HG03060 (cell line): ENCODE data around the gene CS.
"Not testable (repeated sequence)": the region's sequence is repeated elsewhere in the genome, so short reads cannot be mapped to it uniquely, and the experiment has no call there.

Experiments
- ATAC-seq: cut with Tn5 transposase; IDR thresholded peaks from one replicate; pipeline ENCODE4 v1.9.1; 2021; ENCODE audit warnings: low read depth, moderate number of reproducible peaks; ENCODE audit not compliant: unreplicated experiment

Gene CS

DNA sequence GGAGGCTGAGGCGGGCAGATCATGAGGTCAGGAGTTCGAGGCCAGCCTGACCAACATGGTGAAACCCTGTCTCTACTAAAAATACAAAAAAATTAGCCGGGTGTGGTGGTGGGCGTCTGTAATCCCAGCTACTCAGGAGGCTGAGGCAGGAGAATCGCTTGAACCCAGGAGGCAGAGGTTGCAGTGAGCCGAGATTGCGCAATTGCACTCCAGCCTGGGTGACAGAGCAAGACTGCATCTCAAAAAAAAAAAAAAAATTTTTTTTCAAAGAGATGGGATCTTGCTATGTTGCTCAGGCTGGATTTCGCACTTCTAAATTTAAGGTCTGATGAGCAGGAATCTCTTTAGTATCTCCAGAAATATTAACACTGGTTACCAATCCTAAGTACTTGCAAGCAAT, 21.5 kb upstream of the CS start:
- not testable (repeated sequence) for ATAC-seq

DNA sequence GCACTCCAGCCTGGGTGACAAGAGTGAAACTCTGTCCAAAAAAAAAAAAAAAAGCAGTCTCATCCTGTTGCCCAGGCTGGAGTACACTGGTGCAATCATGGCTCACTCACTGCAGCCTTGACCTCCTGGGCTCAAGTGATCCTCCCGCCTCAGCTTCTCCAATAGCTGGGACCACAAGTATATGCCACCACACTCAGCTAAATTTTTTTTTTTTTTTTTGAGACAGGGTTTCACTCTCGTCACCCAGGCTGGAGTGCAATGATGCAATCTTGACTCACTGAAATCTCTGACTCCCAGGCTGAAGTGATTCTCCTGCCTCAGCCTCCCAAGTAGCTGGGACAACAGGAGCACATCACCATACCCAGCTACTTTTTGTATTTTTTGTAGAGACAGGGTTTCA, 20.9 kb upstream of the CS start:
- ATAC-seq: no peak

DNA sequence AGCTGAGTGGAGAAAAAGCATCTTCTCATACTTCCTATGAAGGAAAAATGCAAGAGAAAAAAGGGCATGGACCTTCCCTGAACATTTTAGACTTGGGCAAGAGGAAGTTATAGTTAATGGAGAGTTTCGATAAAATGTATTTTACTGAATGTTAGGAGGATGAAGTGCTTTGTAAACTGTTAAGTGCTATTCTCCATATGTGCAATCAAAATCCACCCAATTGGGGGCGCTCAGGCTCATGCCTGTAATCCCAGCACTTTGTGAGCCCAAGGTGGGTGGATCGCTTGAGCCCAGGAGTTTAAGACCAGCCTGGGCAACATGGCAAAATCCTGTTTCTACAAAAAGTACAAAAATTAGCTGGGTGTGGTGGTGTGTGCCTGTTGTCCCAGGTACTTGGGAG, 17.5 kb upstream of the CS start:
- no peak for ATAC-seq

DNA sequence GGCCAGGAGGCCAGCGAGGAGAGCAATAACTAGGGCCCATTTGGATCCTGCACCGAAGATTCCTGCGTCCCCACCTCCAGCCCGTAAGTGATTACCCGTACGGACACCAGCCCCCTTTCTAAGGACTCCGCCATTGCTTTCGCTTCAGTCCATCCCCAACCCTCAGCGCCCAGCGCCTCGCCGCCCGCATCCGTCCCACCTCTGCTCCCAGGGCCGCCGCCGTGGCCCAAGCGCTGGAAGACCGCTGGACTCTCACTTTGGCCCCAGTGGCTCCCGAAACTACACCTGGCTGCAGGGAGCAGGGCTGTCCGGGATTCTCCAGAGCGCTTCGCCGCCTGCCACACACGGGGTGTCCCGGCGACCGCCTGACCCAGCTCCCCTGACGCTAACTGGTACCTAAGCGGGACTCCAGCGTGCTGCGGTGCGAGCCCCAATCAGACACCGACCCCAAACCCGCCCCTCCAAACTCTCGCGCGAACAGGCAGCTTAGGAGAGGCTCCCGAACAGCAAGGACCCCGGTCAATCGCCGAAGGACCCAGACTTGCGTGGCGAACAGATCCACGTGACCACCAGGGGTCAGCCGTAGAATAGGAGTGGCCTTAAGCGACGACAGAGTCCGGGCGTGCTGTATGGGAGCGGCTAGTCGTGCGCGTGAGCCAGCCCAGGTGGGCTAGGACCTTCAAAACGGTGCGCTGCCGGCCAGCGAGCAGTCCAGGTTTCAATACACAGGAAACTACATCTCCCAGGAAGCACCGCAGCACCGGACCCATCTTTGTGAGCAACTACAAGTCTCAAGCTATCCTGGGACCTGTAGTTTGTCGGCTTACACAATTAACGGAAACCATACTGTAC, 15.7 kb upstream of the CS start, which contains the start of gene CNPY2:
CNPY2 (minus strand) TSS at position 367 of the 852 bp plus-strand sequence. CDS start 771 bp downstream, outside the sequence.
- ATAC-seq: peak; percentile 82

DNA sequence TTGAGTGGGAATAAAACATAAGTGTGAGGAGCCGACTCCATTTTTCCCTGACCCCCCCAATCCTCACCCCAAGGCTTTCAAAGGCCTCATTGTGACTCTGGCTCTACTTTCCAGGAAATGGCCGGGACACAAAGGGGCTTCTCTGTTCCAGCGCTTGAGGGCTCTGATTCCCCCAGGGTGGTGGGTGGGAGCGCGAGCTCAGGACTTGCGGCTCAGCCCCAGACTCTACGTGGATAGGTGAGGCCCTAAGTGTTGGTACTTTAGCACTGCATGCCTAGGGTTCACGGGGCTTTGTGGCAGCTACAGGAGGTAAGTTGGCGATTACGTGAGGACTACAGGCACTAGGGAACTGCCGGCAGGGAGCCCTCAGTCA, 15.1 kb upstream of the CS start:
- no peak for ATAC-seq

DNA sequence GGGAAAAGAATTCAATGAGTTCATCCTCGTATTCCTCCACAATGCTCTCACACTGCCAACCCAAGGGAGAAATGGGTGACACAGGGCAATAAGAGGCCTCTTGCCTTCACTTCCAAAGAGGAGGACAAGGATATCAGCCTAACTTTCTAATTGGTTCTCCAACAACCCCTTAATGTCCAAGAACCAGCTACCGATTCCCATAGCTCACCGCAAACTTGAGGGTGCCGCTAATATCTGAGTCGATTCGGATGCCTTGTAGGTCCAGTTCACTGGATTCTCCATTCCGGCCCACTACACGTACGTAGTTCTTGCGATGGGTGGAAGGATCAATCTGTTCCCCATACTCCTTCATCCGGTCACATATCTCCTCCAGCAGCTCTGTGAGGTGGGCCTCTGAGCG, 10.9 kb upstream of the CS start:
- no peak for ATAC-seq

DNA sequence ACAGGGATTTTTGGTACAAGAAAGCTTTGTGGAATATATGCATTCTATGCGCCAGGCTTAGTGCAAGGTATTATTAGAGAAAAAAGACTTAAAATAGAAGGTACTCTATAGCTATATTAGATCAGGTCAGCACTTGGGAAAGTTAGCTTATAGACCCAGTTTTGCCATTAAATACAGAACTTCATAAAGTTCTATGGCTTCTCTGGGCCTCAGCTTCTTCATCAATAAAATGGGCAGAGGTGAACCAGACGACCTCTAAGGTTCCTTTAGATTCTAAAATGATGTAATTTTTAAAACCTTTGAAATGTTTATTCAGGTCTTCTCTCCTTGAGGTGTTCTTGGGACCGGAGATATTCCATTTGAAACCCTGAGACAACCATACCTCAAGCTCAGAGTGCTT, 8.6 kb upstream of the CS start:
- no peak for ATAC-seq

DNA sequence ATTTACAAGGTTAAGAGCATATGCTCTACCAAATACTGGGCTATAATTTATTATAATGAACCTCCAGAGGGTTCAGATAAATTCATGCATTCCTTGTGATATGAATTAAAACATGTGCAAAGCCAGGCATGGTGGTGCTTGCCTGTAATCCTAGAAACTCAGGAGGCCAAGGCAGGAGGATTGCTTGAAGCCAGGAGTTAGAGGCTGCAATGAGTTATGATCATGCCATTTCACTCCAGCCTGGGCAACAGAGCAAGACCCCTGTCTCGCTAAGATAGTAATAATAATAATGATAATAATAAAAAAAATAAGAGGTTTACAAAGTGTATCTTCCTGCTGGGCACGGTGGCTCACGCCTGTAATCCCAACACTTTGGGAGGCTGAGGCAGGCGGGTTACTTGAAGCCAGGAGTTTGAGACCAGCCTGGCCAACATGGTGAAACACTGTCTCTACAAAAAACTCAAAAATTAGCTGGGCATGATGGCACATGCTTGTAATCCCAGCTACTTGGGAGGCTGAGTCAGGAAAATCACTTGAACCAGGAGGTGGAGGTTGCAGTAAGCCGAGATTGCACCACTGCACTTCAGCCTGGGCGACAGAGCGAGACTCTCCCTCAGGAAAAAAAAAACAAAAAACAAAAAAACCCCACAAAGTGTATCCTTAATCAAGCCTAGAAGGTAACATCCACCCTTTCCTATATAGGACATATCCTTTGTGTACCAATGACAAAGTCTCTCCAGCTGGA, 7.3 kb upstream of the CS start:
- ATAC-seq: no peak

DNA sequence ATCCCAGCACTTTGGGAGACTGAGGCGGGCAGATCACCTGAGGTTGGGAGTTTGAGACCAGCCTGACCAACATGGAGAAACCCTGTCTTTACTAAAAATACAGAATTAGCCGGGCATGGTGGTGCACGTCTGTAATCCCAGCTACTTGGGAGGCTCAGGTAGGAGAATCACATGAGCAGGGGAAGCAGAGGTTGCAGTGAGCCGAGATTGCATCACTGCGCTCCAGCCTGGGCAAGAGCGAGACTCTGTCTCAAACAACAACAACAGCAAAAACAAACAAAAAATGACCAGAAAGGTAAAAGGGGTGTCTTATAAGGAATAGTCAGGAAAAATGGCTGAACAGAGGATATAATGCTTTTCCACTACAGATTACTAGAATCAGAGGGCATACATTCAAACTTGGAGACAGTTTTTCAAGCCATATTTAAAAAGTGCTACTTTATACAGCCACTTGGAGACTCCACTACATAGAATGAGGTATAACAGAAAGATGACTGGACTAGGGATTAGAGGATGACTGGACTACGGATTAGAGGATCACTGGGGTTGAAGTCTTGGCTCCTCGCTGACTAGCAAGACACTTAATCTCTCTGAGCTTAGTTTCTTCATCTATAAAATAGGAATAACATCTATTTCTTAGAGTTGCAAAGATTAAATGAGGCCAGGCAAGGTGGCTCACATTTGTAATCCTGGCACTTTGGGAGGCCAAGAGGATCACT, 4.9 kb upstream of the CS start:
- ATAC-seq: no peak

DNA sequence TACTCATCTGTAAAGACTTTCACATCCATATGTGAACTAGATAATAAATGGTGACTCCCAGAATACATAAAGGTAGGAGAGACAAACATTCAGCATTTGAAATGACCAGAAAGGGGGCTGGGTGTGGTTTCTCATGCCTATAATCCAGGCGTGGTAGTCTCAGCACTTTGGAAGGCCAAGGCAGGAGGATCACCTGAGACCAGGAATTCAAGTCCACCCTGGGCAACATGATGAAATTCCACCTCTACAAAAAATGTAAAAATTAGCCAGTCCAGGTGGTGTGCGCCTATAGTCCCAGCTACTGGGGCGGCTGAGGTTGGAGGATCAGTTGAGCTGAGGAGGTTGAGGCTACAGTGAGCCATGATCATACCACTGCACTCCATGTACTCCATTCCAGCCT, 4.1 kb upstream of the CS start:
- ATAC-seq: no peak

DNA sequence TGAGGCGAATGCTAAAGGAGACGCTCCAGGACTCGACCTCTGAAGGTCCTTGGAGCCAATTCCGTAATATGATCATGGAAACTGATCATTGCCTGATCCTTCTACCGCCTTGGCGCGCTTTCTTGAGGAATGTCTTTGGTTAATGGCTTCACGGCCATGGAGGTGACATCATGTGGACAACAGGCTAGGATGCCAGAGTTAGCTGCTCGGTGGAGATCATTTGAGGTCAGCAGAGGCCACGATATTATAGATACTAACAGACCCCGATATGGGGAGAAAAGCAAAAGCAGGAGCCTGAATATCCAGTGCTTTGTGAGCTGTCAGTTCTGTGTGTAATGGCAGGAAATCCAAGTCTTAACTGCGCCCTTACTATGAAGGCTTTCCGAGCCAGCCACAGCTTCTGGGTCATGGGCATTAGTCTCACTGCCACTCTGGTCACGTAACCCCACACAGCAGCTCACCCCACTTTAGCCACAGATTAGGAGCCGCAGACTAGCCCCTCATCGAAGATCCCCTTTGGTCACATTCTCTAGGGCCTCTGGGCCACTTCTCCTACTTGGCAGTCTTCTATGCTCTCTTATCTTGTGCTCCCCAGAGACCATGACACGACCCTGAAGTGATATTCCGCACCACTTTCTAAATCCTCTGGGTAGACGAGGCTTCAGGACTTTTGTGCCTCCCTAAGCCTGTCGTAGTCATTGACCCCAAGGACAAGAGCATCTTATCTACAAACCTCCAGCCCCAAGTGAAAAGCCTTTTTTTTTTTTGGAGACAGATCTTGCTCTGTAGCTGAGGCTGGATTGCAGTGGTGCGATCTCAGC, 724 bp upstream of the CS start:
- ATAC-seq: no peak

DNA sequence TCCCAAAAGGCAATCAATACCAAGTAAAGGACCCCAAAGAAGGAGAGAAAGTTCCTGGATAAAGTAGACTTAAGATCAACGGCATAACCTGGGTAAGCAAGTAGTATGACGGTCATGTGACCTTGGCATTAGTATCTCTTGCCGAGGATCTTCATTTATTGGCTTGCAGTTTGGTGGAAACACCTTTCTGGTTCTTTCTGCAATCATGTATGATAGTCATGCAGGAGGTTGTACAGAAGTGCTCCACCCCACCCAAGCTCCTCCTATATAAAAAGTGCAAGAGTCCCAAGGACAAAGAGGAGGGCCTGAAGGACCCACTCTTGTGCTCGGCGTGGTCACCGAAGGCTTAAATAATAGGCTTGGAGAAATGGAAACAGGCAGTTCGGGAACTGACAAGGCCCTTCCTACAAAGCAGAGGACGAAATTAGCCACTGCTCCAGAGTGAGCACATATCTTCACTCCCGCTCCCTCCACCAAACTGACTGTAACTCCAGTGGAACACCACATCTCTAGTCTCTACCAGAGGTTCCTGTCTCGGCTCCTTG, 750 bp downstream of the CS start:
- peak; percentile 1 for ATAC-seq

DNA sequence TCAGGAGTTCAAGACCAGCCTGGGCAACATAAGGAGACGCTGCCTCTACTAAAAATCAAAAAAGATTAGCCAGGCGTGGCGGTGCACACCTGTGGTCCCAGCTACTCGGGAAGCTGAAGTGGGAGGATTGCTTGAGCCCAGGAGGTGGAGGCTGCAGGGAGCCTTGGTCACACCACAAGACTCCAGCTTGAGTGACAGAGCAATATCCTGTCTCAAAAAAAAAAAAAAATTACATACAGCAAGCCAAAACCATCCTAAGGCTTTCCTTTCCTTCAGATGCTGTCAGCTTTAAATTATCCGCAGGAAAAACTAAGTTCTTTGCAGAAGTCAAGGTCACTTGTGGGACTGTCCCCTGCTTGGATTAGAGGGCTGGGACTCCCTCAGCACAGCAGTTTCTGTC, 1.3 kb downstream of the CS start:
- ATAC-seq: no peak

DNA sequence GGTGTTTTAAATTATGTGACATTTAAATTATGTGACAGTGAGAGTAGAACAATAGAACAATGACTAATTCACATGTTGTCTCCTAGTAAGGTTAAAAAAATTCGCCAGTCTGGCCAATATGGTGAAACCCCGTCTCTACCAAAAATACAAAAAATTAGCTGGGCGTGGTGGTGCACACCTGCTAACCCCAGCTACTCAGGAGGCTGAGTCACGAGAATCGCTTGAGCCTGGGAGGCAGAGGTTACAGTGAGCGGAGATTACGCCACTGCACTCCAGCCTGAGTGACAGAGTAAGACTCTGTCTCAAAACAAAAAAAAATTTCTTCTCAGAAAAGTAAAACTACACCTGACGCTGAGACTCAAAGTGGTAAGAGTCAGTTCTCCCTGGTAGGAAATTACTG, 2.7 kb downstream of the CS start:
- no peak for ATAC-seq

DNA sequence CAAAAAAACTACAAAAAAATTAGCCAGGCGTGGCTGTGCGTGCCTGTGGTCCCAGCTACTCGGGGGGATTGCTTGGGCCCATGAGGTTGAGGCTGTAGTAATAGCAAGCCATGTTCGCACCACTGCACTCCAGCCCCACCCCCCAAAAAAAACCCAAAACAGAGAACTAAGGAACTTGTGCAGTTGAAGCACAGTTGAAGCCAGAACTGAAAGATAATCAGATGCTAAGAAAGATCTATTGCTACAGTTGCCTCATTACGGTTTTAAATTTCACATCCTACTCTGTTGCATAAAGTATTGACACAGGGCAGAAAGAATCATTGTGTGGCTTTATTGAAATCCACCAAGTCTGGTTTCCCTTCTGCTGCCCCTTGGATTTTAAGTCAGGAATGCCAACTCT, 3.8 kb downstream of the CS start:
- no peak for ATAC-seq

DNA sequence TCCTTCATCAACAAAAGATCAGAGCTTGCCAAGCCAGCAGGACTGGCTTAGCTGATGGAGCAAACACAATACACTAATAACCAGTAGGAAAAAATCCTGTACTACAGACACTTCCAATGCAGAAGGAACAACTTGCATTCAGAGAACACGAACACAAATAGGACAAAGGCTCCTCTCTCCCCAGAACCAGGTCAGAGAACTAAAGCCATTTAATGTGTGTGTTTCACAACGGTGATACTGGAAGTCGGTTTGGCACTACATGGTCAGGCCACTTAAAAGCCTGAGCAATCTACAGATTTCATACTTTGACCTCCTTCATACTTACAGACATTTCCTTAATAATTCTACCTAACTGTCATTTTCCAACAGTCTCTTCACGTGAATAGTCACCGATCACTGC, 6.3 kb downstream of the CS start:
- ATAC-seq: no peak

DNA sequence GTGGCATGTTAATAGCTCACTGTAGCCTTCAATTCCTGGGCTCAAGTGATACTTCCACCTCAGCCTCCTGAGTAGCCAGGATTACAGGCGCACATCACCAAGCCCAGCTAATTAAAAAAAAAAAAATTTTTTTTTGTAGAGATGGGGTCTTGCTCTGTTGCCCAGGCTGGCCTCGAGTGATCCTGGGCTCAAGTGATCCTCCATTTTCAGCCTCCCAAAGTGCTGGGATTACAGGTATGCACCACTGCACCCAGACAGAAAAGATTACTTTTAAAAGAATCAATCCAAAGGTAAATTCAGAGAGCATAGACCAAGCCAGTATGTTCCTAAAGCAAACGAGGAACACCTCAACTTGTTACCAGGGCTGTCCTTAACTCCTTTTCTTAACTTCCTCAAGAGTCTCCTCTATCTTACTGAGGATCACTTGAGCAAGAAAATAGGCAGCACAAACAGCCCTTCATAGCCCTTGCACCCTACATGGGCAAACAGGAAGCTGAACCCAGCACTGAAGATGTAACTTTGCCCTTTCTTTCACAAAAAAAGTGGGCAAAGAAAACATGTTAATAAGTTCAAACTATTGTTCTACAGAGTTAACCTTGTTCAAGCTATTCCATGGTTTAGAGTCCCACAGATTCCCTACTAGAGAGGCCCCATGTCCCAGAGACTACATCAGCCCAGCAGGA, 11.3 kb downstream of the CS start:
- ATAC-seq: no peak

DNA sequence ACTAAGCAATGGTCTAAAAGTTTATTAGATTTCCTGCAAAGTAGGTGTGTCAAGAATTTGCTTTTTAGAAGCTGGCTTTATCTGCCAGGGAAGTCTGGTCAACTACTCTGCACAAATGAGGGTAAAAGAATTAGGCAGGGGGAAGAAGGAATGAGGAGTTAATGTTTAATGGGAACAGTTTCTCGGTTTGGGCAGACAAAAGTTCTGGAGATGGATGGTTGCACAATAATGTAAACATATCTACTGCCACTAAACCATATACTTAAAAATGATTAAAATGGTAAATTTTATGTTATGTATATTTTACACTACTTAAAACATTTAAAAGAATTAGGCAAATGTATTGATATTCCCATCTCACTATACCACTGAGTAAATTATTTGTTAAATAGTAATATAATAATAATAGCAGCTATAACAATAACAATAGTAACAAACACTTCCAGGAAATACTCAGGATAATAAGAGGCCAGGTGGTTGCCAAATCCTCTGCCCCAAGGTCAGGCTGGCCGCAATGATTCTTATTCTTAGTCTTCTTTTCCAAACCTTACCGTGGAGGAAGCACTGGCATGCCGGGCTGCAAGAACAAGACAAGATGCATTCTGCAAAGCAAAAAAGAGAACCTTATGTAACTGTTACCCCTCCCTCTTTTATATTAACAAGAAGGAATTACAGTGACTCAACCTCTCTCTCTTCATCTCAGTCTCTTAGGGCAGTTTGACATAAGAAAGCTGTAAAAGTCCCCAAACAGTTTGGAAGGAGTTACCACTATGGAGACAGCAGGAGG, 13.9 kb downstream of the CS start:
- no peak for ATAC-seq

DNA sequence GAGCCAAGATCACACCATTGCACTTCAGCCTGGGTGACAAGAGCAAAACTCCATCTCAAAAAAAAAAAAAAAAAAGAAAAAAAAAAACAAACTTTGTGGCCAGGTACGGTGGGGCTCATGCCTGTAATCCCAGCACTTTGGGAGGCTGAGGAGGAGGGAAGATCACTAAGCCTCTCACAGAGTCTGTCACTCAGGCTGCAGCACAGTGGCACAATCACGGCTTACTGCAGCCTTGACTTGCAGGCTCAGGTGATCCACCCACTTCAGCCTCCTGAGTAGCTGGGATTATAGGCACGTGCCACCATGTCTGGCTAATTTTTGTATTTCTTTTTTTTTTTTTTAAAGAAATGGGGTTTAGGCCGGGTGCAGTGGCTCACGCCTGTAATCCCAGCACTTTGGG, 15.9 kb downstream of the CS start:
- ATAC-seq: not testable (repeated sequence)
